ENCODE results near the gene DNAH1.

DNA sequence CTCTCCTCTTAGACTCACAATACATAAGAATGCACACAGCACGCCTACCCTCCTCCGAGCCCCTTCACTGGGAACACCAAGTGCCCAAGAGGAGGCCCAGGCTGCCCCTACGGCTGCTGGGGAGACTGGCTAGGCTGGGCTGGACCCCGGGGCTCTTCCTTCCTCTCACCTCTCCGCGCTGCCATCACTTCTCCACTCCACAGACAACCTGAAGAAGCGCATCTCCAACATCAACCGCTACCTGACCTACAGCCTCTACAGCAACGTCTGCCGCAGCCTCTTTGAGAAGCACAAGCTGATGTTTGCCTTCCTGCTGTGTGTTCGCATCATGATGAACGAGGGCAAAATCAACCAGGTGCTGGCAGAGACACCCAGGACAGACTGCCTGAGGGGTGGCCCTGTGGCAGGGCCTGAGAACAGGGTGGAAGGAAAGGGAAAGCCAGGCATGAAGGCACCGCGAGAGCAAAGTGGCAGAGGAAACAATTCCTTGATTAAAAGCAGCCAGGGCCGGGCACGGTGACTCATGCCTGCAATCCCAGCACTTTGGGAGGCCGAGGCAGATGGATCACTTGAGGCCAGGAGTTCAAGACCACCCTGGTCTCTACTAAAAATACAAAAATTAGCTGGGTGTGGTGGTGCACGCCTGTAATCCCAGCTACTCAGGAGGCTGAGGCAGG, 77.2 kb downstream of the DNAH1 start:
- TF ChIP-seq, protein P1, sequence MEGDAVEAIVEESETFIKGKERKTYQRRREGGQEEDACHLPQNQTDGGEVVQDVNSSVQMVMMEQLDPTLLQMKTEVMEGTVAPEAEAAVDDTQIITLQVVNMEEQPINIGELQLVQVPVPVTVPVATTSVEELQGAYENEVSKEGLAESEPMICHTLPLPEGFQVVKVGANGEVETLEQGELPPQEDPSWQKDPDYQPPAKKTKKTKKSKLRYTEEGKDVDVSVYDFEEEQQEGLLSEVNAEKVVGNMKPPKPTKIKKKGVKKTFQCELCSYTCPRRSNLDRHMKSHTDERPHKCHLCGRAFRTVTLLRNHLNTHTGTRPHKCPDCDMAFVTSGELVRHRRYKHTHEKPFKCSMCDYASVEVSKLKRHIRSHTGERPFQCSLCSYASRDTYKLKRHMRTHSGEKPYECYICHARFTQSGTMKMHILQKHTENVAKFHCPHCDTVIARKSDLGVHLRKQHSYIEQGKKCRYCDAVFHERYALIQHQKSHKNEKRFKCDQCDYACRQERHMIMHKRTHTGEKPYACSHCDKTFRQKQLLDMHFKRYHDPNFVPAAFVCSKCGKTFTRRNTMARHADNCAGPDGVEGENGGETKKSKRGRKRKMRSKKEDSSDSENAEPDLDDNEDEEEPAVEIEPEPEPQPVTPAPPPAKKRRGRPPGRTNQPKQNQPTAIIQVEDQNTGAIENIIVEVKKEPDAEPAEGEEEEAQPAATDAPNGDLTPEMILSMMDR (conservative IDR thresholded peaks at IDR 0.05; ENCODE audit: low read depth, low read length), result no peak
- no peak for TF ChIP-seq MXI1 (IDR thresholded peaks at IDR 0.05; ENCODE audit: borderline replicate concordance, low read depth, low read length)
- TF ChIP-seq RAD21 (IDR thresholded peaks at IDR 0.05; ENCODE audit: low read length), result no peak
- no peak for TF ChIP-seq POLR2A (IDR thresholded peaks at IDR 0.05; ENCODE audit: low read depth, low read length)
- TF ChIP-seq, protein P2, sequence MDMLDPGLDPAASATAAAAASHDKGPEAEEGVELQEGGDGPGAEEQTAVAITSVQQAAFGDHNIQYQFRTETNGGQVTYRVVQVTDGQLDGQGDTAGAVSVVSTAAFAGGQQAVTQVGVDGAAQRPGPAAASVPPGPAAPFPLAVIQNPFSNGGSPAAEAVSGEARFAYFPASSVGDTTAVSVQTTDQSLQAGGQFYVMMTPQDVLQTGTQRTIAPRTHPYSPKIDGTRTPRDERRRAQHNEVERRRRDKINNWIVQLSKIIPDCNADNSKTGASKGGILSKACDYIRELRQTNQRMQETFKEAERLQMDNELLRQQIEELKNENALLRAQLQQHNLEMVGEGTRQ (IDR thresholded peaks at IDR 0.05; ENCODE audit: low read depth, low read length), result no peak
- no peak for TF ChIP-seq RFX5 (IDR thresholded peaks at IDR 0.05; ENCODE audit: low read depth, low read length)
- TF ChIP-seq MAFK (IDR thresholded peaks at IDR 0.05; ENCODE audit: low read depth, low read length), result no peak
- TF ChIP-seq SMC3 (IDR thresholded peaks at IDR 0.05; ENCODE audit: low read depth, low read length), result no peak
- no peak for TF ChIP-seq BHLHE40 (IDR thresholded peaks at IDR 0.05; ENCODE audit: low read depth, low read length)
- no peak for TF ChIP-seq MAZ (IDR thresholded peaks at IDR 0.05; ENCODE audit: borderline replicate concordance, low read depth, low read length)
- TF ChIP-seq, protein P3, sequence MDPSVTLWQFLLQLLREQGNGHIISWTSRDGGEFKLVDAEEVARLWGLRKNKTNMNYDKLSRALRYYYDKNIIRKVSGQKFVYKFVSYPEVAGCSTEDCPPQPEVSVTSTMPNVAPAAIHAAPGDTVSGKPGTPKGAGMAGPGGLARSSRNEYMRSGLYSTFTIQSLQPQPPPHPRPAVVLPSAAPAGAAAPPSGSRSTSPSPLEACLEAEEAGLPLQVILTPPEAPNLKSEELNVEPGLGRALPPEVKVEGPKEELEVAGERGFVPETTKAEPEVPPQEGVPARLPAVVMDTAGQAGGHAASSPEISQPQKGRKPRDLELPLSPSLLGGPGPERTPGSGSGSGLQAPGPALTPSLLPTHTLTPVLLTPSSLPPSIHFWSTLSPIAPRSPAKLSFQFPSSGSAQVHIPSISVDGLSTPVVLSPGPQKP (IDR thresholded peaks at IDR 0.05; ENCODE audit: borderline replicate concordance, low read depth, low read length), result no peak
- TF ChIP-seq CEBPB (IDR thresholded peaks at IDR 0.05; ENCODE audit: low read depth, low read length), result no peak
- TF ChIP-seq RCOR1 (IDR thresholded peaks at IDR 0.05; ENCODE audit: insufficient replicate concordance, low read length), result no peak
- TF ChIP-seq CHD1 (IDR thresholded peaks at IDR 0.05; ENCODE audit: low read depth, low read length), result no peak
